ENCODE results near the gene SERPINB8. TPM values are rescaled to one million over a fixed set of nuclear protein-coding genes. Genes with fewer than 3 reads are reported as not detected.

SERPINB8 gene
- polyA plus RNA-seq, 4 donors, result 3.4 to 4.5 (median 3.6) TPM

DNA sequence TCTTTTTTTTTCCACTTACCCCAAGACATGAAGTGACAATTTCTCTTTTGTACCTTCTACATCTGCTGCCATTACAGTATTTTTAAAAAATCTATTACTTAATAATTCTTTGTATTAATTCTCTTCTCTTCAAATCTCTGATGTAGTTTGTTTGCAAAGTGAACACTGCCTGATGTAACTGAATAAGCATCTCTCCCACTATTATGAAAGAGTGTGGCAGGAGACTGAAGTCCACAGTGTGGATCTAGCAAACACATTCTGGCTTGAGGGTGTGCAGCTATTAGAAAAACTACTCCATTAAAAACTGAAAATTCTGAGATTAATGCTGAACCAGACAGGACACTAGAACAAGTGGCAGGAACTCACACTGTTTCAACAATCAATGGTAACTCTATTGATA, 5.0 kb upstream of the SERPINB8 start:
- no peak for DNase-seq (ENCODE audit: low read depth in 4 of 4, low spot score in 2 of 4)

DNA sequence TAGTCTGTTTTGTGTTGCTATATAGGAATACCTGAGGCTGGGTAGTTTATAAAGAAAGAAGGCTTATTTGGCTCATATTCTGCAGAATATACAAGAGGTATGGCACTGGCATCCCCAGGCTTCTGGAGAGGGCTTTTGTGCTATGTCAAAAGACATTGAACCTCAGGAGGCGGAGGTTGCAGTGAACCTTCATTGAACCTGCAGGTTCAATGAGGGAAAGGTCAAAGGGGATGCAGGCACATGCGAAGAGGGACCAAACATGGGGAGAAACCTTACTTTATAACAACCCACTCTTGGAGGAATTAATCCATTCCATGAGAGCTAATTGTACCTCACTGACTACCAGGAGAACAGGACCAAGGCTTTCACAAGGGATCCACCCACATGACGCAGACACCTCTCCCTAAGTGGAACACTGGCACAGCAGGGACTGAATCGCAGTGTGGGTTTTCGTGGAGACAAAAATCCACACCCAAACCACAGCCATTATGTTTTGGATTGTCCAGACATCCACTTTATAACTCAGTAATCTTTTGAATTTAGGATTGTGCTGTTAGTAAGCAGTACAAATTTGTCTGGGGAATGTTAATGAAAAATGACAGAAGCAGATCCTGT, 4.1 kb upstream of the SERPINB8 start:
- no peak for DNase-seq (ENCODE audit: low read depth in 4 of 4, low spot score in 2 of 4)

DNA sequence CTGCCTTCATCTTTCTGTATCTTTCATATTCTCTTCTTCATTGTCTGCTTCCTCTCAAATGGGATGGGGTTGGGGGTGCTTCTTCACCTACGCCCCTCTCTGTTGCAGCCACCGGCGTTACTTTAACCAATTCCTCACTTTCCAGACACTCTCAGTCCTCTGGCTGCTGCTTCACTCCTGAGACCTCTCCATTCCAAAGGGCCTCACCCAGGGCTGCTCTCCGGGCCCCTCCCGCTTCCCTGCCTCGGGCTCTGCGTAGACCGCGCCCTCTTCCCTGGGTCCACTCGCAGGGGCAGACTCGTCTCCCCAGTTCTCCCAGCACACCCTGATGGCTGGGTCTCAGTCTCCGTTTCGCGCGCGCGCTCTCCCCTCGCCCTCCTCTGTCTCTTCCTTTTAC, 926 bp downstream of the SERPINB8 start:
- peak in 1 of 4 donors; percentile 66 for DNase-seq (ENCODE audit: low read depth in 4 of 4, low spot score in 2 of 4)

DNA sequence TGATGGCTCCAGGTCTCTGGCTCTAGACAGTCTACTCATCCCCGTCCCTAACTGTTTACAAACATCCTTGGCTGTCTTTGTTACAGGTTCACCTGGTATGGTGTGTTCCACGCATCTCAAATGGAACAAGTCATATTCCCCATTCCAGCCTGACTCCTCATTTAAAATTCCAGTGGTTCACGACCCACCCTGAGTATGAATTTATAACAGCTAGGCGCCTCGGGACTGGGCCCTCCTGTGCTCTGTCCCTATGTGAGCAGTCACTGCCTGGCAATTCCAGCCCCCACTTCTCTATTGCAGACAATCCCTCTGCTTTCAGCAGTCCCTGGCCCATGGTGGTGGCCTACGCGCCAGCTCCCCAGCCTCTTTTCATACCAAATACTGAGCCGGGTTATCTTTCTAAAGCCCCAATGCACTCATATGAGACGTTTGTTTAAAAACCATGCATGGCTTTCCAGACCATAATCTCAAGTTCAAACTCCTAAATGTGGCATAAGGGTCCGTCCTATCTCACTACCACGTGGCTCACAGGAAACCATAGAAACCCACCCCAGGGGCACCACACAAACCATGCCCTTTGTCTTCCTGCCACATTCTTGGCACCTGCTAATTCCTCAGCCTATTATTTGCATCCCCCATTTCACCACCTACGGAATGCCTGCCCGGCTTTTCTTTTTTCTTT, 1.6 kb downstream of the SERPINB8 start:
- DNase-seq (ENCODE audit: low read depth in 4 of 4, low spot score in 2 of 4), result no peak

DNA sequence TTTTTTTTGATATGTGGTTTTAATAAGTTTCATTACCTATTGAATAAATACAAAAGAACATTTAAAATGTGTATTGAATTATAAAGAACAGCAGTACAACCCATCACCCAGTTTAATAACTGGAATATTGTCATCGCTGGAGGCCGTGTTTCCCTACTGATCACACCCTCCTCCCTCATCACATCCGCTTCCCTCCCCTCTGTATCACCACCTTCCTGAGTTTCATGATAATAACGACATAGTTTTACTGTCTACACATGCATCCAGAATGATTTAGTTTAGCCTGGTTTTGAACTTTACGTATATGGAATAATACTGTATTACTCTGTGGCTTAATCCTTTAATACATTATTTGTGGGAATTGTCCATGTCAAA, 2.1 kb downstream of the SERPINB8 start:
- no peak for DNase-seq (ENCODE audit: low read depth in 4 of 4, low spot score in 2 of 4)

DNA sequence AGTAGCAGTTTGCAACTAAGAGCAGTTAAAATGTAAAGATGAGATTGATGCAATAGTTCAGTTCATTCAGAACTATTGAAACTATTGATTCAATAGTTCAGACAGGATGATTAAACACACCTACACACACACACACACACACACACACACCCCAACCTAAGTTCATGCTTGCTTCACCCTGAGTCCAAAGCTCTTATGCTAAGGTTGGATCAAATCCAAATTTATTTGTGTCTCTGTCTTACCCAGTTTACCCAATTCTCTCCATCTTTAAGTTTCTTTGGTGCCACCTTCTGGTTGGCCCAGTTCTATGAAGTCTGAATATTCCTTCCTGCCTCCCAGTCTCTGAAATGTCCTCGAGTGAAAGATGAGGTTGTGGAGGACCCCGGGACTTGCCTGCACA, 5.1 kb downstream of the SERPINB8 start:
- no peak for DNase-seq (ENCODE audit: low read depth in 4 of 4, low spot score in 2 of 4)

DNA sequence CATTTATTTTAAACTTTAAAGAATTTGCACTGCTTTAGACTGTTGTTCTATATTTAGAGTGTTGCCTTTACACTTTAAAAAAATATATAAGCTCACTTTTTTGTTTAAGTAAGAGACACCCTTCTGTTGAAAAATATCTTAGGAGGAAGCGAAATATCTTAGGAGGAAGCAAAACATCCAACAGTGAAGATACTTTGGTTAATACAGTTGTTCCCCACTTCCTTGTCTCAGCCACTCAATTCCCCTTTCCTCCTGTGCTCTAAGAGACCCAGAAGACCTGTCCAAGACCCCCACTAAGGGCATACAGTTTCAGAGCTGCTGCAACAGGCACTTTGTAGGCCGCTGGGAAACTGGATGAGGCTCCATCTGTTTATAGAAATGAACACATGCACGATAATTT, 5.7 kb downstream of the SERPINB8 start:
- no peak for DNase-seq (ENCODE audit: low read depth in 4 of 4, low spot score in 2 of 4)

DNA sequence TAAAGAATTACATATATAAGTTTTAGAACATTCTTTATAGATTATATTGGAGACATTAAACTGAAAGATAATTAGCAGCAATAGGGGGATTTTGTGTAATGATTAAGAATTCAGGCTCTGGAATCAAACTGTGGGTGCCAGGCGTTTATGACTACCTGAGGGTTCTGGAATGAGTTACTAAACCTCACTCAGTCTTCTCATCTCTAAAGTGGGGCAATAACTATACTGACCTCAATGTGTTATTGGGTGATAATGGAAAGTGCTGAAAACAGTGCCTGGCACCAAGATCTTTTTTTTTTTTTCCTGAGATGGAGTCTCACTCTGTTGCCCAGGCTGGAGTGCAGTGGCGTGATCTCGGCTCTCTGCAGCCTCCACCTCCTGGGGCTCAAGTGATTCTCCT, 7.2 kb downstream of the SERPINB8 start:
- no peak for DNase-seq (ENCODE audit: low read depth in 4 of 4, low spot score in 2 of 4)

DNA sequence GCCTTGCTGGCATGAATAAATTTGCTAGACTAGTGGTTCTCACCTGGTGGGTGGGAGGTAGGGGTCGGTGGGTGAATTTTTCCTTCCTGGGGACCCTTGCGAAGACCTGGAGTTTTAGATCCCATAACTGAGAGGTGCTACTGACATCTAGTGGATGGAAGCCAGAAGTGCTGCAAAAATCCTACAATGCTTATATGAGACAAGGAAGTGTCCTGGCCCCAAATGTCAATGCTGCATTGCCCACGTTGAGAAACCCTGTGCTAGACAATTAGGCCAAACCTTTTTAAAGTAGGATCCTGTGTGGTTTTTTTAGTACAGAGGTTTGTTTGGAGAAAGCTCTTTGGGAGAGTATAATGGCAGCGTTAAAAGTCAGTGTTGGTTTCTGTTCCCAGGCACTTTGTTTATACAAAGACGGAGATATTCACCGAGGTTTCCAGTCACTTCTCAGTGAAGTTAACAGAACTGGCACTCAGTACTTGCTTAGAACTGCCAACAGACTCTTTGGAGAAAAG, 9.6 kb downstream of the SERPINB8 start:
- peak in 2 of 4 donors; percentile 54 to 72 for DNase-seq (ENCODE audit: low read depth in 4 of 4, low spot score in 2 of 4)

DNA sequence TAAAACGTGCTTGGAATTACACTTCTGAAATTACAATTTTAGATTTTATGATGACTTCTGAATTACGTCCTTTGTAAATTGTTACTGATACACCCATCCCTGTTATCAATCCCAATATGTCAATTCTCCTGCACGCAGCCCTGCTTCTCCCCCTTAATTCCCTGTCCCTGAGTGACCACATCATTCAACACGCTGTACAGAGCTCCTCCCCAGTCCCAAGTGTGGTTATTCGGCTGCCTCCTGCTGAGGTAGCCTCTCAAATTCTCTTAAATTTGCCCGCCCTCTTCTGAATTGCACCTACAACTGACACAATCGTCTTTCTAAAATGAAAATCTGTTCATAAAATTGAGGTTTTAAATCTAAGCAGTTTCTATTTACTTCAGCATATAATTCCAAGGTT, 10.1 kb downstream of the SERPINB8 start:
- no peak for DNase-seq (ENCODE audit: low read depth in 4 of 4, low spot score in 2 of 4)

DNA sequence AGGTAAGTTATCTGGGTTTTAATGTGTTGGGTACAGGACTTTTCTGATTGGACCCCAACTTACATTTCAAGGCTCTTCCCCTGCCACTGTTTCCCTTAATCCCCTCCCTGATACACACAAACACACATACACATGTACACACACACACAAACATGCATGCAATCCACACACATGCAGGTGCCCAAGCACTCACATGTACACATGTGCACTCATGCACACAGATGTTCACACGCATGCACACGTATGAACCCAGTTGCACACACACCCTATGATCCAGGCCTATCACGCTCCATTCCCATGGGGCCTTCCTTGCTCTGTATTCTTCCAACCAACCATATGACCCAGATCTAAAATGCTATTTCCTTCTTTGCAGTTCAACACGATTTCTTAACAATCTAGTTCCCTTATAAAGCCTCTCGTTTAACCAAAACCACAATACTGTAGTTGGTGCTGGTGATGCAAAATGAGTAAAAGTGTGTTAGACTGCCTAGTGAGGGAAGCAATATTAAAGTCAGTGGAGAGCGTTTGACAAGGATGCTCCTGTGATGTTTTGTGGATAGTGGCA, 11.1 kb downstream of the SERPINB8 start:
- DNase-seq (ENCODE audit: low read depth in 4 of 4, low spot score in 2 of 4), result no peak

DNA sequence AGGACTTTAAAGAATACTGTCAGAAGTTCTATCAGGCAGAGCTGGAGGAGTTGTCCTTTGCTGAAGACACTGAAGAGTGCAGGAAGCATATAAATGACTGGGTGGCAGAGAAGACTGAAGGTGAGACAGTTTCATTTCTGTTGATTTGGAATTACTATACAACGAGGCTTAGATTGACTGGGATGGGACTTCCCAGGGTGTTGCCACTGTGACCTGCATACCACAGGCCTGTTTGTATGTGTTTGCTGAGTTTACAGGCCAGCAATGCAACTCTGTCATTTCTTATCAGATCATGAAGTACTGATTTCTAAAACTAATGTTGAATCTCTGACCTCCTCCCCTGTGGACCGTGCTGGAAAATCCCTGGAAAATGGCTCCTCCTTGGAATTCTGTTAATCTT, 11.8 kb downstream of the SERPINB8 start:
- no peak for DNase-seq (ENCODE audit: low read depth in 4 of 4, low spot score in 2 of 4)

DNA sequence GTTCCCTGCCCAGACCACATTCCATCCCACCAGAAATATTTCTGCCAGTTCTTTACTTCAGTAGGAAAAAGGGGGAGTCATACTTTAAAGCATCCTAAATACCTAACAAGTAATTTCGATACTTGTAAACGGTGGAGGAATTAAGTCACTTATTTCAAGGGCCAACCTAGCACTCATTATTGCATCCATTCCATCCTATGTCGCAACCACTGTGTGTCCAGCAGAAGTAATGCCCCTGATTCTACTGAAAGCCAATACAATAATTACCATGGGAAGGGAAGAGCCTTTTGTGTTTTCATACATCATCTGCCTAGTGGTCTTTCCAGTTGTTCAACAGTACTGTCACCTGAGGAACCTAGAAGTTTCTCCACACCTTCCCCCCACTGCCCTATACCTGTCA, 12.5 kb downstream of the SERPINB8 start:
- DNase-seq (ENCODE audit: low read depth in 4 of 4, low spot score in 2 of 4), result no peak

DNA sequence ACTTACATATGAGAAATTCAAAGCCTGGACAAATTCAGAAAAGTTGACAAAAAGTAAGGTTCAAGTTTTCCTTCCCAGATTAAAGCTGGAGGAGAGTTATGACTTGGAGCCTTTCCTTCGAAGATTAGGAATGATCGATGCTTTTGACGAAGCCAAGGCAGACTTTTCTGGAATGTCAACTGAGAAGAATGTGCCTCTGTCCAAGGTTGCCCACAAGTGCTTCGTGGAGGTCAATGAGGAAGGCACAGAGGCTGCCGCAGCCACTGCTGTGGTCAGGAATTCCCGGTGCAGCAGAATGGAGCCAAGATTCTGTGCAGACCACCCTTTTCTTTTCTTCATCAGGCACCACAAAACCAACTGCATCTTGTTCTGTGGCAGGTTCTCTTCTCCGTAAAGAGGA, 17.0 kb downstream of the SERPINB8 start:
- no peak for DNase-seq (ENCODE audit: low read depth in 4 of 4, low spot score in 2 of 4)

DNA sequence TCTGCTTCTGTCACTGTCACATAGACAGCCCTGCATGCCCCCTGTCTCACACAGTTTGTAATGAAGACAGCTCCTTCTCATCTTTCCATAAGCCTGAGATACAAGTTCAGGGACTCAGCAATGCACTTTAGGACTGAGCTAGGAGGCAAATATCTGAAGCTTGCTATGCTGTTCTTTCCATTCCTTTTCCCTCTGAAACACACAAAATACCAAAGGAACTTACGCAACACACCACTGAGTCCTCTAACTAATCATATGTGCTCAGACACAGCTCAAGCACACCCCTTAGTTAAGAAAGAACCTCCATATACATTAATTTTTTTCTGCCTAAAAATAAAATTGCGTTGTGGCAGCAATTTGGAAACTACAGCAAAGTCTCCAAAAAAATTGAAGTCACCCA, 17.9 kb downstream of the SERPINB8 start:
- DNase-seq (ENCODE audit: low read depth in 4 of 4, low spot score in 2 of 4), result no peak

DNA sequence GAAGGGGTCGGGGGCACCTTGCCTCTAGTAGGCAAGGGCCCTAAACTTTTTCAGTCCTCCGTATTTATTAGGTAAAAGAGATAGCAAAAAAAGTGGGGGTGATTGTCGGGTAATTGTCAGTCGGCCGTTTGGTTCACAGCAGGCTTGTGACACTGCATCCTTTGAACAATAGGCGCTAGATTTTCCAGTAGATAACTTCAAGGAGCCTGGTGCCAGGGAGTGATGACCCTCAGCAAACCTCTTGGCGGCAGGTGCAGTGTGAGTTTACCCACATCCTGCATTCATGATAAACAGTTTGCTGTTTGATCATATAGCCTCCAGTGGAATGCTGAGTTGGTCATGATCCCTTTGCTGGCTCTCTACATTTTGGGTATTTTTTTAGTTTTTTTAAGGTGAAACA, 22.9 kb downstream of the SERPINB8 start:
- DNase-seq (ENCODE audit: low read depth in 4 of 4, low spot score in 2 of 4), result no peak

DNA sequence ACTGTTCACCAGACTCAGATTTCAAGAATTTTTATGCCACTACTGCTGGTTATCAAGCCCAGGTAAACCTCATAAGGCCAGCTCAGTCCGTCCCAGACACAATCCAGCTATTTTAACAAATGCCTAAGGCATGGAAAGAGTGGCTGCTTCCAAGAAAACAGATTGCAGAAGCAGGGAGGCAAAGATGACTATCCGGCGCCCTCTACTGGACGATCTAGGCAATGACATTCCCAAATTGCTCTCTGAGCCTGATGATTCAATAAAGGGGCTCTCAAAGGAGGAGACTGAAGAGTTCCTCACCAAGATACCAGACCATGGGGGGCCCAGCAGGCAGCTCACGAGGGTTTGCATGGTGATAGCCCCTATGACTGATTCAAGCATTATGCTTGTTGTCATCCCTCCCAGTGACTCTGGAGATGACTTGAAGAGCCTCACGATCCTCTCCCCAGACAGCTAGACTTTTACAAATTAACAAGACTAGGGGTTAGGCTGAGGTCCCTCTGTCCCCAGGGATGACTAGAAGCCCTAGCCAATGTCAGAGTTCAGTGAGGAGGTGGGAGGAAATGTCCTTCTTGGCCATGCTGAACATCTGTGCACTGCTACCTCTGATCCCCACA, 25.0 kb downstream of the SERPINB8 start:
- peak in 1 of 4 donors; percentile 29 for DNase-seq (ENCODE audit: low read depth in 4 of 4, low spot score in 2 of 4)

DNA sequence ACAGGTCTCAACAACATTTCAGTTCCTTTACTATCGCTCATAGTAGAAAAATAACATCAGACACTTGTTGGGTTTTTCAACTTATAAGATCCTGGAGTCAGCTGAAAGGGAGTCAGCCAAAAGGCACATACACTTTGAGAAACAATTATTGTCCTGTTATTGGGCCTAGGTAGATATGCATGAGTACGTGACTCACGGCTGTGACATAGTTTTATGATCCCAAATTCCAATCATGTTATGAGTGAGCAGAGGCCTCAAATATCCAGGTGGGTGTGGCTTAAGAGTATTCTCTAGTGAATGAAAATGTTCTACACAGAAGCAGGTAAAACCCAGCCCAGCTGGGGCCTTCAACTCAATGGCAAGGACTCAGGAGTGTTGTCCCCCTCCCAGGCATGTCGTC, 27.2 kb downstream of the SERPINB8 start:
- DNase-seq (ENCODE audit: low read depth in 4 of 4, low spot score in 2 of 4), result no peak

DNA sequence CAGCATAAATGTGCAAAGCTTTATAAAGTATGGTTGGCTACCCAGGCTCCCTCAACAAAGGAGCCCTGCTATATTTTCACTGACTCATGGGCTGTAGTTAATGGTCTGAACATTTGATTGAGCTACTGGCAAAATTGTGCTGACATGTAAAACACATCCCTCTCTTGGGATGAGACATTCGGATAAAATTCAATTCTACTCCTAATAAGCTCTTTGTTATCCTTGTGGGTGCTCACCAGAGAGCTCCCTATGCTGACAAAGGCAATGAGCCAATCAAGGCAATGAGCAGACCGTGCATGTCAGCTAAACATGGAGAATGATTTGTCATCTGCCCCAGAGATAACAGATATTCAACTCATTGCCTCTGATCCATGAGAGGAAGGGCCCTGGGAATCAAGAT, 27.7 kb downstream of the SERPINB8 start:
- DNase-seq (ENCODE audit: low read depth in 4 of 4, low spot score in 2 of 4), result no peak

DNA sequence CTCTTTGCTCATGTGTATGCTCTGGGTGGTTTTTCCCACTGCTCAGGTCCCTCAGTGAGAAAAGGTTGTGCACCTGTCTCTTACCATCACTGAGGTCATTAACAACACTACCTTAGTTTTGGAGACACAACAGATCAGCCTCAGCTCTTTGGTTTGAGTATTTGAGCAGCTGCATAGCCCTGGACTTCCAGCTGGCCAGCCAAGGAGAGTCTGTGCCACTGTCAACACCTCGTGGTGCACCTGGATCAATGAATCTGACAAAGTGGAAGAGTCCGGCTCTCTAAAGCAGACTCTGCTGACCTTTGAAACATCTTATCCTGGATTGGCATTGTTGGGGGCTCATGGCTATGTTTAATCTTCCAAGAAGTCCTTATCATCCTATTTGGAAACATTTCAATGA, 30.0 kb downstream of the SERPINB8 start:
- DNase-seq (ENCODE audit: low read depth in 4 of 4, low spot score in 2 of 4), result no peak

DNA sequence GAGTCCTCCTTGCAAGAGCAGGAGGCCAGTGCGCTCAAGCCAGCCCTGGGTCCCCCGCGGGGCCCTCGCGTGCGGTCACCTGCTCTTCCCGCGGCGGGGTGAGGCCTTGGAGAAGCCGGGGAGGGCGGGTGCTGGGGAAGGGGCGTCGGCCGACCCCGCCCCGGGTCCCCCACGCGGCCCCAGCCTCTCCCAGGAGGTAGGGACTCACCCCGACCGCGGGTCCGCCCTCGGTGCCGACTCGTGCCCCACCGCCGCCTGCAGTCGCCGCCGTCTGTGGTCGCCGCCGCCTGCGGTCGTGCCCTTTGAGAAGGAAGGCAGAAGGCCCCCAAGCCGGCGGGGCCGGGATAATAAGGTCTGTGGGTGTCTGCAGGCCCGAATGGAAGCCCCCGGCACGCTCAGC, 32.7 kb downstream of the SERPINB8 start:
- DNase-seq (ENCODE audit: low read depth in 4 of 4, low spot score in 2 of 4), result no peak

DNA sequence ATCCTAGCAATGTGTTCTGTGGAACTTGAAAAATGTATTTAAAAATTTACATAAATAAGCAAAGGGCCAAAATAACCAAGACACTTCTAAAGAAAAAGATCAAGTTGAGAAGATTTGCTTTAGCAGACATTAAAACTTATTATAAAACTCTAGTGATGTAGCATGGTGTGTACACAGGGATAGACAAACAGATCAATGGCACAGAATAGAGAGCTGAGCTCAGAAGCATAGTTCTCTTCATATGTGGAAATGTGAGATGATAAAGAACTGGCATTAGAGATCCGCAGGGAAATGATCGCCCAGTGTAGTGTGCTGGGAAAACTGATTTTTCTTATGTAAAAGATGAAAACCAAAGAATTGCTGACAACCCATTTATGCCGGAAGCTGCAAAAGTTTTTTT, 39.4 kb downstream of the SERPINB8 start:
- DNase-seq (ENCODE audit: low read depth in 4 of 4, low spot score in 2 of 4), result no peak

Data from left renal cortex interstitium (tissue), 4 donors.